Endothelial cell (in vitro differentiated cells): ENCODE data around the gene PDE6A. TPM values are rescaled to one million over a fixed set of nuclear protein-coding genes. Genes with fewer than 3 reads are reported as not detected.
"Not testable (repeated sequence)": the region's sequence is repeated elsewhere in the genome, so short reads cannot be mapped to it uniquely, and the experiment has no call there.

Experiments used
- DNase-seq: peaks from one replicate; pipeline ENCODE4 v3.0.0; 2021; ENCODE audit warnings: low spot score
- H3K27ac Mint-ChIP-seq: one replicate; pipeline ENCODE4 v1.8.0; 2021; ENCODE audit warnings: mixed read lengths, inconsistent platforms; ENCODE audit not compliant: unreplicated experiment
- H3K27me3 Mint-ChIP-seq: one replicate; pipeline ENCODE4 v1.8.0; 2021; ENCODE audit warnings: mild to moderate bottlenecking, moderate library complexity, mixed read lengths, inconsistent platforms; ENCODE audit not compliant: unreplicated experiment
- H3K36me3 Mint-ChIP-seq: one replicate; pipeline ENCODE4 v1.8.0; 2021; ENCODE audit warnings: mild to moderate bottlenecking, low read depth, mixed read lengths, inconsistent platforms; ENCODE audit not compliant: unreplicated experiment
- H3K4me1 Mint-ChIP-seq: one replicate; pipeline ENCODE4 v1.8.0; 2021; ENCODE audit warnings: mild to moderate bottlenecking, mixed read lengths, inconsistent platforms; ENCODE audit not compliant: unreplicated experiment
- H3K4me3 Mint-ChIP-seq: one replicate; pipeline ENCODE4 v1.8.0; 2021; ENCODE audit warnings: mild to moderate bottlenecking, mixed read lengths, inconsistent platforms; ENCODE audit not compliant: unreplicated experiment
- H3K9me3 Mint-ChIP-seq: one replicate; pipeline ENCODE4 v1.8.0; 2021; ENCODE audit warnings: mixed read lengths, inconsistent platforms; ENCODE audit not compliant: unreplicated experiment
- CTCF ChIP-seq: fragments of 200-600 bp; sonication (generic); IDR thresholded peaks from one replicate; pipeline ENCODE4 v1.5.0; 2021; ENCODE audit warnings: antibody characterized with exemption; ENCODE audit not compliant: unreplicated experiment
- total RNA-seq: library from RNA; stranded (reverse); fragmentation: NEBNext Ultra II Directional; extraction: Animal tissue kit (Norgen Biotek cat#: 25700); gene quantifications from one replicate; pipeline ENCODE4 v1.2.1, GENCODE V29; 2021; ENCODE audit not compliant: unreplicated experiment

PDE6A gene
- total RNA-seq, 1 donor from 2014 or later = not detected

GRCh38 chr5:149865746-149866145, 78.8 kb downstream of the PDE6A start:
- H3K4me1 Mint-ChIP-seq = peaks cover 17% of the 10 kb centered on the region
- TF ChIP-seq CTCF = no peak
- no peak for DNase-seq
- H3K27ac Mint-ChIP-seq = no peak overlapping the region
- no peaks in the 10 kb centered on the region for H3K9me3 Mint-ChIP-seq
- peaks cover 6% of the 10 kb centered on the region for H3K27me3 Mint-ChIP-seq
- no peaks in the 10 kb centered on the region for H3K36me3 Mint-ChIP-seq
- H3K4me3 Mint-ChIP-seq = no peak overlapping the region

DNA sequence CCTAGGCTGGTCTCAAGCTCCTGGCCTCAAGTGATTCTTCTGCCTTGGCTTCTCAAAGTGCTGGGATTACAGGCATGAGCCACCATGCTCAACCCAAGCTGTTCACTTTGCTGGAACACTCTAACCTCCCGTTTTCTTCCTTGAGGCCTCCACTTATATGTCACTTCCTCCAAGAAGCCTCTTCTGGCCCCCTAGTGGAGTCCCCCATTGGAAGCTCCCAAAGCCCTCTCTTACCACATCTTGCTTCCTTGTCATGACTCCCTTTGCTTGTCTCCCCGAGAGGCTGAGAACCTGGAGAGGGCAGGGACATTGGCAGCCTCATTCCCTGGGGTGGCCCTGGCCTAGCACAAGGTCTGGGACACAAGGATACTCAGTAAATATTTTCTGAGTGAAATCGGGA, 80.8 kb downstream of the PDE6A start:
- Mint-ChIP-seq H3K4me3 (no peak overlapping the region), H3K4me1 (peaks cover 14% of the 10 kb centered on the region), H3K9me3 (no peaks in the 10 kb centered on the region), H3K36me3 (no peaks in the 10 kb centered on the region), H3K27me3 (peaks cover 6% of the 10 kb centered on the region), H3K27ac (no peak overlapping the region)
- no peak for TF ChIP-seq CTCF
- no peak for DNase-seq

GRCh38 chr5:149863176-149863575, 81.4 kb downstream of the PDE6A start:
- peaks cover 6% of the 10 kb centered on the region for H3K27me3 Mint-ChIP-seq
- no peaks in the 10 kb centered on the region for H3K9me3 Mint-ChIP-seq
- no peak overlapping the region for H3K4me3 Mint-ChIP-seq
- peaks cover 14% of the 10 kb centered on the region for H3K4me1 Mint-ChIP-seq
- H3K27ac Mint-ChIP-seq = no peak overlapping the region
- no peak for TF ChIP-seq CTCF
- H3K36me3 Mint-ChIP-seq = no peaks in the 10 kb centered on the region
- no peak for DNase-seq

DNA sequence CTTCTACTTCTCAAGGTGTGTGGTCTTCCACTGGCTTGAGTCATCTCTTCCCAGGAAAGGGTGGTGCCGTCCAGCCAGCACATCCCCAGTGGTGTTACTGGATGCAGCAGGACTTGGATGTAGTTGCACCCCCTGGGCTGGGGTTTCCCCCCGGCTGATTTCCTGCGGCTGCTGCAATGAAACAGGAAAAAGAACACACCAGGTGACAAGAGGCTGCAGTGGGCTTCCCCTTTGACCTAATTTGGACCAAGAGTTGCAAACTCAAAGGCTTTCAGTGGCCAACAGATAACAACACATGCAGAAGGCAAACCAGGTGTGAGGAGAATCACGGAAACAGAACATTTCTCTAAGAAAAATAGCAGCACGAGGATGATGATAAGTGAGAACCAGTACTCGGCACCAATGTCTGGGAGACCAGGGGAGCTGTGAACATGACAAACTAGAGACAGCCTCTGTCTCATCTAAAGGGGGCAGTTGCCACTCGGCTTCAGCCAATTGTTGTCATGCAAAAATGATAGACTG, 83.7 kb downstream of the PDE6A start:
- no peaks in the 10 kb centered on the region for H3K36me3 Mint-ChIP-seq
- H3K4me1 Mint-ChIP-seq = peaks cover 14% of the 10 kb centered on the region
- H3K9me3 Mint-ChIP-seq = no peaks in the 10 kb centered on the region
- no peak overlapping the region for H3K27ac Mint-ChIP-seq
- no peak overlapping the region for H3K4me3 Mint-ChIP-seq
- no peak for TF ChIP-seq CTCF
- DNase-seq = no peak
- peaks cover 4% of the 10 kb centered on the region for H3K27me3 Mint-ChIP-seq

- Mint-ChIP-seq H3K4me1 (peaks cover 14% of the 10 kb centered on the region), H3K9me3 (no peaks in the 10 kb centered on the region), H3K27me3 (peaks cover 4% of the 10 kb centered on the region), H3K27ac (no peak overlapping the region), H3K36me3 (no peaks in the 10 kb centered on the region), H3K4me3 (no peak overlapping the region)
- DNase-seq = no peak
- no peak for TF ChIP-seq CTCF
Measured at GRCh38 chr5:149859746-149860145, 84.8 kb downstream of the PDE6A start.

DNA sequence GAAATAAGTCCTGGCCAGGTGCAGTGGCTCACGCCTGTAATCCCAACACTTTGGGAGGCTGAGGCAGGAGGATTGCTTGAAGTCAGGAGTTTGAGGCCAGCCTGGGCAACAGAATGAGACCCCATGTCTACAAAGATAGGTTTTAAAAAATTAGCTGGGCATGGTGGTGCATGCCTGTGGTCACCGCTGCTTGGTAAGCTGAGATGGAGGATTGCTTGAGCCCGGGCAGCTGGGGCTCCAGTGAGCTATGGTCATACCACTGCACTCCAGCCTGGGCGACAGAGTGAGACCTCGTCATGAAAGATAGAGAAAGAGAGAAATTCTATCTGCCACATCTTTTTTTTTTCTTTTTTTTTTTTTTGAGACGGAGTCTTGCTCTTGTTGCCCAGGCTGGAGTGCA, 86.1 kb downstream of the PDE6A start:
- not testable (repeated sequence) for H3K27me3 Mint-ChIP-seq, H3K9me3 Mint-ChIP-seq, H3K4me3 Mint-ChIP-seq, H3K36me3 Mint-ChIP-seq, DNase-seq, H3K27ac Mint-ChIP-seq
- H3K4me1 Mint-ChIP-seq = peaks cover 14% of the 10 kb centered on the region
